WTC11 (cell line): Measurements from ENCODE around the gene HAO1. TPM values are rescaled to one million over a fixed set of nuclear protein-coding genes. Genes with fewer than 3 reads are reported as not detected.
"Not testable (repeated sequence)": the region's sequence is repeated elsewhere in the genome, so short reads cannot be mapped to it uniquely, and the experiment has no call there.

Source experiments
- ATAC-seq: fragments of 200-7000 bp; cut with Tn5 transposase; 2 replicates; pipeline ENCODE4 v1.10.0; 2021; ENCODE audit warnings: mild to moderate bottlenecking, moderate library complexity
- CTCF ChIA-PET: fragments of 300-600 bp; sonication (Branson Sonifier 250); formaldehyde crosslinking; loops from one replicate; lab custom pipeline; 2021; ENCODE audit warnings: antibody characterized with exemption; lab: Charles Lee
- POLR2A ChIA-PET: fragments of 350-600 bp; sonication (Branson Sonifier 250); formaldehyde crosslinking; loops from one replicate; lab custom pipeline; 2021; ENCODE audit warnings: antibody characterized with exemption; lab: Charles Lee
- DNase-seq: peaks from one replicate; pipeline ENCODE4 v3.0.0; 2021; ENCODE audit warnings: low spot score
- H3K27ac Mint-ChIP-seq: 2 replicates; pipeline ENCODE4 v1.8.0; 2021; ENCODE audit warnings: mixed read lengths
- H3K27me3 Mint-ChIP-seq: 2 replicates; pipeline ENCODE4 v1.8.0; 2021; ENCODE audit warnings: low read depth, mild to moderate bottlenecking, moderate library complexity, mixed read lengths
- H3K36me3 Mint-ChIP-seq: 2 replicates; pipeline ENCODE4 v1.8.0; 2021; ENCODE audit warnings: mixed read lengths
- H3K4me1 Mint-ChIP-seq: 2 replicates; pipeline ENCODE4 v1.8.0; 2022; ENCODE audit warnings: mixed read lengths
- H3K4me3 Mint-ChIP-seq: 2 replicates; pipeline ENCODE4 v1.8.0; 2021; ENCODE audit warnings: mild to moderate bottlenecking, moderate library complexity, mixed read lengths
- H3K9me3 Mint-ChIP-seq: 2 replicates; pipeline ENCODE4 v1.8.0; 2021; ENCODE audit warnings: mixed read lengths
- ESRRA ChIP-seq: sonication (generic); formaldehyde crosslinking; IDR thresholded peaks from 2 replicates; pipeline ENCODE4 v1.8.1; 2022; ENCODE audit warnings: mild to moderate bottlenecking, missing genetic modification reagents, borderline replicate concordance
- GABPB1 ChIP-seq: sonication (generic); formaldehyde crosslinking; IDR thresholded peaks from 2 replicates; pipeline ENCODE4 v1.8.1; 2023; ENCODE audit warnings: mild to moderate bottlenecking, missing genetic modification reagents
- GRHL2 ChIP-seq: fragments of 250-450 bp; sonication (Bioruptor Pico); IDR thresholded peaks from 2 replicates; pipeline ENCODE4 v1.8.0; 2022; ENCODE audit warnings: mild to moderate bottlenecking, moderate library complexity; ENCODE audit not compliant: insufficient replicate concordance, severe bottlenecking
- KAT7 ChIP-seq: sonication (generic); formaldehyde crosslinking; IDR thresholded peaks from 2 replicates; pipeline ENCODE4 v1.8.1; 2023; ENCODE audit warnings: missing genetic modification reagents, mild to moderate bottlenecking, borderline replicate concordance
- ZNF138 ChIP-seq: sonication (generic); formaldehyde crosslinking; conservative IDR thresholded peaks from 2 replicates; pipeline ENCODE4 v1.8.1; 2022; ENCODE audit warnings: mild to moderate bottlenecking, moderate library complexity, missing genetic modification reagents
- ZNF671 ChIP-seq: fragments of 250-450 bp; sonication (Bioruptor Pico); IDR thresholded peaks from 2 replicates; pipeline ENCODE4 v1.8.0; 2021; ENCODE audit warnings: mild to moderate bottlenecking
- total RNA-seq: library from RNA; stranded (reverse); gene quantifications from 3 replicates; pipeline ENCODE4 v1.2.3, GENCODE V29; 2021
- TF ChIP-seq, protein P1 (sequence below): sonication (generic); formaldehyde crosslinking; conservative IDR thresholded peaks from 2 replicates; pipeline ENCODE4 v1.8.1; 2023; ENCODE audit warnings: mild to moderate bottlenecking, low read depth, missing genetic modification reagents, moderate library complexity
- TF ChIP-seq, protein P2 (sequence below): sonication (generic); formaldehyde crosslinking; IDR thresholded peaks from 2 replicates; pipeline ENCODE4 v1.8.1; 2023; ENCODE audit warnings: mild to moderate bottlenecking, moderate library complexity, missing genetic modification reagents
- TF ChIP-seq, protein P3 (sequence below): sonication (generic); formaldehyde crosslinking; IDR thresholded peaks from 2 replicates; pipeline ENCODE4 v1.8.1; 2022; ENCODE audit warnings: mild to moderate bottlenecking, moderate library complexity, missing genetic modification reagents
- TF ChIP-seq, protein P4 (sequence below): sonication (generic); formaldehyde crosslinking; IDR thresholded peaks from 2 replicates; pipeline ENCODE4 v1.8.1; 2023; ENCODE audit warnings: mild to moderate bottlenecking, missing genetic modification reagents
- TF ChIP-seq, protein P5 (sequence below): fragments of 250-450 bp; sonication (Bioruptor Pico); IDR thresholded peaks from 2 replicates; pipeline ENCODE4 v1.9.0; 2021; ENCODE audit warnings: moderate library complexity, mild to moderate bottlenecking, inconsistent platforms, borderline replicate concordance
- TF ChIP-seq, protein P6 (sequence below): fragments of 200-600 bp; IDR thresholded peaks from 2 replicates; pipeline ENCODE4 v1.8.0; 2022; ENCODE audit warnings: antibody characterized with exemption
- TF ChIP-seq, protein P7 (sequence below): fragments of 250-450 bp; sonication (Bioruptor Pico); IDR thresholded peaks from 2 replicates; pipeline ENCODE4 v1.9.0; 2021; ENCODE audit warnings: mild to moderate bottlenecking, borderline replicate concordance
- TF ChIP-seq, protein P8 (sequence below): sonication (generic); formaldehyde crosslinking; IDR thresholded peaks from 2 replicates; pipeline ENCODE4 v1.8.1; 2022; ENCODE audit warnings: low read depth, mild to moderate bottlenecking, moderate library complexity, missing genetic modification reagents, borderline replicate concordance

Gene HAO1
- total RNA-seq, 1 experiment from 2014 or later = not detected

DNA sequence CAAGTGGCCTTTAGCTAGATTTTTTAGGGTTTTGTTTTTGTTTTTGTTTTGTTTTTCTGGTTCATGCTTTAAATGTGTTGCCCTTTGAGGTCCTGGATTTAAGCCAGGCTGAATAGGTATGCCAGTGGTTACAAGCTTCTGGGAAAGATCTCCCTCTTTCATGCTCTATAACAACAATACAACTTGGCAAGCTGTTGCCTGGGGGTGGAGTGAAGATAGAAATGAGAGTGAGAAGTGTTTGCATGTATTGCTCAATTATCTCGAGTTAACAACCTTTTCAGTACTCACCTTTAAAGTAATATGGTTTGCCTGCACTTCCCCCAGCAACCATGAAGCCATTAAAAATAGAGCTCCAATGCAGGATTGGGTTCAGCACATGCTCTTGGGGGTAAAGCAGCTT, 19.2 kb upstream of the HAO1 start (continued):
- TF ChIP-seq, protein P1, sequence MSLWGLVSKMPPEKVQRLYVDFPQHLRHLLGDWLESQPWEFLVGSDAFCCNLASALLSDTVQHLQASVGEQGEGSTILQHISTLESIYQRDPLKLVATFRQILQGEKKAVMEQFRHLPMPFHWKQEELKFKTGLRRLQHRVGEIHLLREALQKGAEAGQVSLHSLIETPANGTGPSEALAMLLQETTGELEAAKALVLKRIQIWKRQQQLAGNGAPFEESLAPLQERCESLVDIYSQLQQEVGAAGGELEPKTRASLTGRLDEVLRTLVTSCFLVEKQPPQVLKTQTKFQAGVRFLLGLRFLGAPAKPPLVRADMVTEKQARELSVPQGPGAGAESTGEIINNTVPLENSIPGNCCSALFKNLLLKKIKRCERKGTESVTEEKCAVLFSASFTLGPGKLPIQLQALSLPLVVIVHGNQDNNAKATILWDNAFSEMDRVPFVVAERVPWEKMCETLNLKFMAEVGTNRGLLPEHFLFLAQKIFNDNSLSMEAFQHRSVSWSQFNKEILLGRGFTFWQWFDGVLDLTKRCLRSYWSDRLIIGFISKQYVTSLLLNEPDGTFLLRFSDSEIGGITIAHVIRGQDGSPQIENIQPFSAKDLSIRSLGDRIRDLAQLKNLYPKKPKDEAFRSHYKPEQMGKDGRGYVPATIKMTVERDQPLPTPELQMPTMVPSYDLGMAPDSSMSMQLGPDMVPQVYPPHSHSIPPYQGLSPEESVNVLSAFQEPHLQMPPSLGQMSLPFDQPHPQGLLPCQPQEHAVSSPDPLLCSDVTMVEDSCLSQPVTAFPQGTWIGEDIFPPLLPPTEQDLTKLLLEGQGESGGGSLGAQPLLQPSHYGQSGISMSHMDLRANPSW (CRISPR knock-in tag) = no peak
- TF ChIP-seq, protein P2, sequence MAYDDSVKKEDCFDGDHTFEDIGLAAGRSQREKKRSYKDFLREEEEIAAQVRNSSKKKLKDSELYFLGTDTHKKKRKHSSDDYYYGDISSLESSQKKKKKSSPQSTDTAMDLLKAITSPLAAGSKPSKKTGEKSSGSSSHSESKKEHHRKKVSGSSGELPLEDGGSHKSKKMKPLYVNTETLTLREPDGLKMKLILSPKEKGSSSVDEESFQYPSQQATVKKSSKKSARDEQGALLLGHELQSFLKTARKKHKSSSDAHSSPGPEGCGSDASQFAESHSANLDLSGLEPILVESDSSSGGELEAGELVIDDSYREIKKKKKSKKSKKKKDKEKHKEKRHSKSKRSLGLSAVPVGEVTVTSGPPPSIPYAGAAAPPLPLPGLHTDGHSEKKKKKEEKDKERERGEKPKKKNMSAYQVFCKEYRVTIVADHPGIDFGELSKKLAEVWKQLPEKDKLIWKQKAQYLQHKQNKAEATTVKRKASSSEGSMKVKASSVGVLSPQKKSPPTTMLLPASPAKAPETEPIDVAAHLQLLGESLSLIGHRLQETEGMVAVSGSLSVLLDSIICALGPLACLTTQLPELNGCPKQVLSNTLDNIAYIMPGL (CRISPR knock-in tag) = no peak
- no peak for TF ChIP-seq KAT7 (CRISPR knock-in tag)
- TF ChIP-seq ZNF138 = no peak
- TF ChIP-seq GABPB1 = no peak

DNA sequence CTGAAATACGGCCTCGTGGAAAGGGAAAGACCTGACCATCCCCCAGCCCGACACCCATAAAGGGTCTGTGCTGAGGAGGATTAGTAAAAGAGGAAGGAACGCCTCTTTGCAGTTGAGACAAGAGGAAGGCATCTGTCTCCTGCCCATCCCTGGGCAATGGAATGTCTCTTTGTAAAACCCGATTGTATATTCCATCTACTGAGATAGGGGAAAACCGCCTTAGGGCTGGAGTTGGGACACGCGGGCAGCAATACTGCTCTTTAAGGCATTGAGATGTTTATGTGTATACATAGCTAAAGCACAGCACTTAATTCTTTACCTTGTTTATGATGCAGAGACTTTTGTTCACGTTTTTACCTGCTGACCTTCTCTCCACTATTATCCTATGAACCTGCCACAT, 16.3 kb upstream of the HAO1 start:
- ATAC-seq, DNase-seq, H3K27me3 Mint-ChIP-seq, H3K4me1 Mint-ChIP-seq, H3K4me3 Mint-ChIP-seq, CTCF ChIA-PET, H3K27ac Mint-ChIP-seq, POLR2A ChIA-PET: not testable (repeated sequence)
- H3K9me3 Mint-ChIP-seq = peaks cover 58% of the 10 kb centered on the region
- peaks cover 49% of the 10 kb centered on the region for H3K36me3 Mint-ChIP-seq

DNA sequence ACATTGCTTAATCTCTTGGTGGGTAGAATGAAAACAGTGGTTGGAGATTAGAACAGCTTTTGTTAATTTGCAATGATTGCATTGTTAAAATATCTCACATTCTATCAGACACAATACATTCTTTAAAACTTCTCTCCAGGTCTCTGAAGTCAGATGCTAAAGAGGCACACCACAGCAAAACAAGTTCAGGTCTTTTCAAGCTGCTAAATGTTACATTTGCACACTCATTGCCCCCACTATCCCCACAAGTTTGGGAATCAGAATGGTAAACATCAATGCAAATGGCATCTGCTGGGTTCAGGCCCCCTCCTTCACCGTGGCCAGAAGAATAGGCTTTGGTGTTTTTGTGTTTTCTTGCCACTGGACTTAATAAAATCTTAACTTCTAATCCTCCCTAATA, 10.1 kb upstream of the HAO1 start:
- Mint-ChIP-seq H3K36me3 (peaks cover 26% of the 10 kb centered on the region), H3K4me3 (no peak overlapping the region), H3K27ac (no peak overlapping the region), H3K4me1 (peaks cover 10% of the 10 kb centered on the region), H3K27me3 (peaks cover 5% of the 10 kb centered on the region), H3K9me3 (peaks cover 47% of the 10 kb centered on the region)
- DNase-seq (no peak), ATAC-seq (peak; percentile 57)
- TF ChIP-seq, protein P3, sequence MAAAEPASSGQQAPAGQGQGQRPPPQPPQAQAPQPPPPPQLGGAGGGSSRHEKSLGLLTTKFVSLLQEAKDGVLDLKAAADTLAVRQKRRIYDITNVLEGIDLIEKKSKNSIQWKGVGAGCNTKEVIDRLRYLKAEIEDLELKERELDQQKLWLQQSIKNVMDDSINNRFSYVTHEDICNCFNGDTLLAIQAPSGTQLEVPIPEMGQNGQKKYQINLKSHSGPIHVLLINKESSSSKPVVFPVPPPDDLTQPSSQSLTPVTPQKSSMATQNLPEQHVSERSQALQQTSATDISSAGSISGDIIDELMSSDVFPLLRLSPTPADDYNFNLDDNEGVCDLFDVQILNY = no peak
- TF ChIP-seq, protein P4, sequence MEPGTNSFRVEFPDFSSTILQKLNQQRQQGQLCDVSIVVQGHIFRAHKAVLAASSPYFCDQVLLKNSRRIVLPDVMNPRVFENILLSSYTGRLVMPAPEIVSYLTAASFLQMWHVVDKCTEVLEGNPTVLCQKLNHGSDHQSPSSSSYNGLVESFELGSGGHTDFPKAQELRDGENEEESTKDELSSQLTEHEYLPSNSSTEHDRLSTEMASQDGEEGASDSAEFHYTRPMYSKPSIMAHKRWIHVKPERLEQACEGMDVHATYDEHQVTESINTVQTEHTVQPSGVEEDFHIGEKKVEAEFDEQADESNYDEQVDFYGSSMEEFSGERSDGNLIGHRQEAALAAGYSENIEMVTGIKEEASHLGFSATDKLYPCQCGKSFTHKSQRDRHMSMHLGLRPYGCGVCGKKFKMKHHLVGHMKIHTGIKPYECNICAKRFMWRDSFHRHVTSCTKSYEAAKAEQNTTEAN = peak; percentile 35; the same call in 1 of the 2 replicates
- CTCF ChIA-PET = interaction anchor here (1.3 kb wide), 1 partner anchor 14 kb away, joined by 6 read pairs; no protein-coding TSS in a partner anchor
- POLR2A ChIA-PET = no interaction called here

DNA sequence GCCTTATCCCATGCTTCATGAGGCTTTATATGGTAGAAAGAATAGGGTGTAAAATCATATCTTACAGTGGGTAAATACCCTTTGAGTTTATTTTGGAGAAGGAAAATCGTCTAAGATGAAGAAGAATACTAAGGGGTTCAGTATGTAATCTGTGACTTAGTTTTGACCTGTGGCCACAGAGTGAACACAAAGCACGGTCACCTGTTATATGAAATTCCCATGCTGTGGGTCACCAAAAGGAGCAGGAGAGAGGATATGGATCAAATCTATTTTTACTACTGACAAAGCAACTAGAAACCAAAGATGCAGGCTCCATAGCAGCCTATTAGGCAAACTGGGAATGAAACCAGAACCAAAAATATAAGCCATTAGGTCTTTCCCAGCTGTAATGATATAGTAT, 3.6 kb upstream of the HAO1 start:
- Mint-ChIP-seq H3K9me3 (peaks cover 34% of the 10 kb centered on the region), H3K4me1 (peaks cover 4% of the 10 kb centered on the region), H3K36me3 (peaks cover 25% of the 10 kb centered on the region), H3K27me3 (peaks cover 5% of the 10 kb centered on the region), H3K4me3 (no peak overlapping the region), H3K27ac (no peak overlapping the region)
- CTCF ChIA-PET = no interaction called here
- no peak for DNase-seq
- POLR2A ChIA-PET = no interaction called here
- no peak for ATAC-seq
- TF ChIP-seq, protein P5, sequence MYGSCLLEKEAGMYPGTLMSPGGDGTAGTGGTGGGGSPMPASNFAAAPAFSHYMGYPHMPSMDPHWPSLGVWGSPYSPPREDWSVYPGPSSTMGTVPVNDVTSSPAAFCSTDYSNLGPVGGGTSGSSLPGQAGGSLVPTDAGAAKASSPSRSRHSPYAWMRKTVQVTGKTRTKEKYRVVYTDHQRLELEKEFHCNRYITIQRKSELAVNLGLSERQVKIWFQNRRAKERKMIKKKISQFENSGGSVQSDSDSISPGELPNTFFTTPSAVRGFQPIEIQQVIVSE (CRISPR knock-in tag) = no peak
- TF ChIP-seq GRHL2 (no peak), ESRRA (CRISPR knock-in tag) (no peak), ZNF671 (no peak)
- TF ChIP-seq, protein P6, sequence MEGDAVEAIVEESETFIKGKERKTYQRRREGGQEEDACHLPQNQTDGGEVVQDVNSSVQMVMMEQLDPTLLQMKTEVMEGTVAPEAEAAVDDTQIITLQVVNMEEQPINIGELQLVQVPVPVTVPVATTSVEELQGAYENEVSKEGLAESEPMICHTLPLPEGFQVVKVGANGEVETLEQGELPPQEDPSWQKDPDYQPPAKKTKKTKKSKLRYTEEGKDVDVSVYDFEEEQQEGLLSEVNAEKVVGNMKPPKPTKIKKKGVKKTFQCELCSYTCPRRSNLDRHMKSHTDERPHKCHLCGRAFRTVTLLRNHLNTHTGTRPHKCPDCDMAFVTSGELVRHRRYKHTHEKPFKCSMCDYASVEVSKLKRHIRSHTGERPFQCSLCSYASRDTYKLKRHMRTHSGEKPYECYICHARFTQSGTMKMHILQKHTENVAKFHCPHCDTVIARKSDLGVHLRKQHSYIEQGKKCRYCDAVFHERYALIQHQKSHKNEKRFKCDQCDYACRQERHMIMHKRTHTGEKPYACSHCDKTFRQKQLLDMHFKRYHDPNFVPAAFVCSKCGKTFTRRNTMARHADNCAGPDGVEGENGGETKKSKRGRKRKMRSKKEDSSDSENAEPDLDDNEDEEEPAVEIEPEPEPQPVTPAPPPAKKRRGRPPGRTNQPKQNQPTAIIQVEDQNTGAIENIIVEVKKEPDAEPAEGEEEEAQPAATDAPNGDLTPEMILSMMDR = no peak
- TF ChIP-seq, protein P7, sequence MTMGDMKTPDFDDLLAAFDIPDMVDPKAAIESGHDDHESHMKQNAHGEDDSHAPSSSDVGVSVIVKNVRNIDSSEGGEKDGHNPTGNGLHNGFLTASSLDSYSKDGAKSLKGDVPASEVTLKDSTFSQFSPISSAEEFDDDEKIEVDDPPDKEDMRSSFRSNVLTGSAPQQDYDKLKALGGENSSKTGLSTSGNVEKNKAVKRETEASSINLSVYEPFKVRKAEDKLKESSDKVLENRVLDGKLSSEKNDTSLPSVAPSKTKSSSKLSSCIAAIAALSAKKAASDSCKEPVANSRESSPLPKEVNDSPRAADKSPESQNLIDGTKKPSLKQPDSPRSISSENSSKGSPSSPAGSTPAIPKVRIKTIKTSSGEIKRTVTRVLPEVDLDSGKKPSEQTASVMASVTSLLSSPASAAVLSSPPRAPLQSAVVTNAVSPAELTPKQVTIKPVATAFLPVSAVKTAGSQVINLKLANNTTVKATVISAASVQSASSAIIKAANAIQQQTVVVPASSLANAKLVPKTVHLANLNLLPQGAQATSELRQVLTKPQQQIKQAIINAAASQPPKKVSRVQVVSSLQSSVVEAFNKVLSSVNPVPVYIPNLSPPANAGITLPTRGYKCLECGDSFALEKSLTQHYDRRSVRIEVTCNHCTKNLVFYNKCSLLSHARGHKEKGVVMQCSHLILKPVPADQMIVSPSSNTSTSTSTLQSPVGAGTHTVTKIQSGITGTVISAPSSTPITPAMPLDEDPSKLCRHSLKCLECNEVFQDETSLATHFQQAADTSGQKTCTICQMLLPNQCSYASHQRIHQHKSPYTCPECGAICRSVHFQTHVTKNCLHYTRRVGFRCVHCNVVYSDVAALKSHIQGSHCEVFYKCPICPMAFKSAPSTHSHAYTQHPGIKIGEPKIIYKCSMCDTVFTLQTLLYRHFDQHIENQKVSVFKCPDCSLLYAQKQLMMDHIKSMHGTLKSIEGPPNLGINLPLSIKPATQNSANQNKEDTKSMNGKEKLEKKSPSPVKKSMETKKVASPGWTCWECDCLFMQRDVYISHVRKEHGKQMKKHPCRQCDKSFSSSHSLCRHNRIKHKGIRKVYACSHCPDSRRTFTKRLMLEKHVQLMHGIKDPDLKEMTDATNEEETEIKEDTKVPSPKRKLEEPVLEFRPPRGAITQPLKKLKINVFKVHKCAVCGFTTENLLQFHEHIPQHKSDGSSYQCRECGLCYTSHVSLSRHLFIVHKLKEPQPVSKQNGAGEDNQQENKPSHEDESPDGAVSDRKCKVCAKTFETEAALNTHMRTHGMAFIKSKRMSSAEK (CRISPR knock-in tag) = no peak
- TF ChIP-seq, protein P8, sequence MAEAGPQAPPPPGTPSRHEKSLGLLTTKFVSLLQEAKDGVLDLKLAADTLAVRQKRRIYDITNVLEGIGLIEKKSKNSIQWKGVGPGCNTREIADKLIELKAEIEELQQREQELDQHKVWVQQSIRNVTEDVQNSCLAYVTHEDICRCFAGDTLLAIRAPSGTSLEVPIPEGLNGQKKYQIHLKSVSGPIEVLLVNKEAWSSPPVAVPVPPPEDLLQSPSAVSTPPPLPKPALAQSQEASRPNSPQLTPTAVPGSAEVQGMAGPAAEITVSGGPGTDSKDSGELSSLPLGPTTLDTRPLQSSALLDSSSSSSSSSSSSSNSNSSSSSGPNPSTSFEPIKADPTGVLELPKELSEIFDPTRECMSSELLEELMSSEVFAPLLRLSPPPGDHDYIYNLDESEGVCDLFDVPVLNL (CRISPR knock-in tag) = no peak
